AG08396 (cell line): ENCODE measurements around the gene INPP5D.

Experiments used
- DNase-seq: peaks from one replicate; pipeline ENCODE4 v3.0.0; 2012; ENCODE audit warnings: low spot score, mixed read lengths

INPP5D gene

DNA sequence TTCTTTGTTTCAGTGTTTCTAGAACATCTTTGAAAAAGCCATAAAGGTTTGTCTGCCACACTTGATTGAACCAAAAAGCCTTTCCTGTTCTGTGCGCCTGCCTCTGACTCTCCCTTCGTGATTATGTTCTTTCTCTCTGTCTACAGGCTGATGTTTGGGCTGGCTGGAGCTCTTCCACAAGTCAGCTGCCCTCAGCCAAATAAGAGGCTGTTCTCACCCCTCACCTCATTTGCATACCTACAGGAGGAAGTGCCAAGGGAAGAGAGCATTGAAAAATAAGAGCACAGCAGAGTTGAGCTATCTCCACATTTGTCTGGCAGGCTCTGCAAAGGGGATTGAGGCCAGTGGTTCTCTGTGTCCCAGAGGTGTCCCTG is 15.8 kb downstream of the INPP5D start:
- DNase-seq, result no peak

- no peak for DNase-seq
Observed at GRCh38 chr2:233076749-233077148, 16.6 kb downstream of the INPP5D start.

DNA sequence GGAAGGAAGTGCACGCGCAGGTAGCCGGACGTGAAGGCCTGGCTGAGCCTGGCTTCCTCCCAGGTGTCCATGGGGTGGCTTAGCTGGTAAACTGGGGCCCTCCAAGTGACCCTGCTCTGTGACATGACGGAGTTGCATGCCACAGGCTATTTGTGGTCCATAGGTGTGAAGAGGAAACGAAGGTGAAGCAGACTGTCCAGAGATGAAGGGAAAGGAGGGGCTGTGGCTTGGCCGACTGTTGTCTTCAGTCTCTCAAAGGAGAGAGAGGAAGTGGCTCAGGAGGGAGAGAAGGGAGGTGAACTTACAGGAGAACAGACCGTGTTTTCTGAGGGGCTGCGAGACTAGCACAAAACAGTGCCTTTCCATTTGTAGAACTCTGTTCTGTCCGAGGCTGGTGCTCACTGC is 19.3 kb downstream of the INPP5D start:
- no peak for DNase-seq

DNA sequence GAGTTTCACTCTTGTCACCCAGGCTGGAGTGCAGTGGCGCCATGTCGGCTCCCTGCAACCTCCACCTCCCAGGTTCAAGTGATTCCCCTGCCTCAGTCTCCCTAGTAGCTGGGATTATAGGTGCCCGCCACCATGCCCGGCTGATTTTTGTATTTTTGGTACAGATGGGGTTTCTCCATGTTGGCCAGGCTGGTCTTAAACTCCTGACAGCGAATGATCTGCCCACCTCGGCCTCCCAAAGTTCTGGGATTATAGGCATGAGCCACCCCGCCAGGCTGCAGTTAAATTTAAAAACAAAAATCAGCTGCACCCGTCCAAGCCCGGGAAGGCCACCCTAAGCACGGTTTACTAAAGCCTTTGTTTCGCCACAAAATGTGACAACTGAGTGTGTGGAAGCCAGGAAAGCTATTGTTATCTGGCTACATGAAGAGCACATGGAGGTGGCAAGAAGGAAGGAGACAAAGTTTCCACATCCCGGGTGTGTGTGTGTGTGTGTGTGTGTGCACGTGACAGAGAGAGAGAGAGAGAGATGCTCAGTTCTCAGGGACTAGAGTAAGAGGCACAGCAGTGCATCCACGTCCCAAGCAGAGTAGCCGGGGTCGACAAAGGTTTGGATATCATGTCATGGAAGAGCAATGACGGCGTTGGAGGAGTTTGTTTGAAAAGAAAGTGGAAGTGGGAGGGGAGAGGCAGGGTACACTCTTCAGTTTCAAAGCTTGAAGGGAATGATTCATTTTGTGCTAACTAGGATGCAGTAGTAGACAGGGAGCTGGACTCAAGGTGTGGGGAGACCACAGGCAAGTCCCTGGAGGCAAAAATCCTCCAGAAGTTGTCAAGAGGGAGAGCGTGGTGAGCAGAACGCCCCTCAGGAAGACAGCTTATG is 20.1 kb downstream of the INPP5D start:
- DNase-seq, result no peak

- DNase-seq, result no peak
Observed at GRCh38 chr2:233080836-233081229, 20.7 kb downstream of the INPP5D start.

- no peak for DNase-seq
Observed at GRCh38 chr2:233081232-233081730, 21.1 kb downstream of the INPP5D start.

- DNase-seq, result no peak
Observed at GRCh38 chr2:233081731-233082221, 21.6 kb downstream of the INPP5D start.

- no peak for DNase-seq
Observed at GRCh38 chr2:233082222-233082930, 22.2 kb downstream of the INPP5D start.

DNA sequence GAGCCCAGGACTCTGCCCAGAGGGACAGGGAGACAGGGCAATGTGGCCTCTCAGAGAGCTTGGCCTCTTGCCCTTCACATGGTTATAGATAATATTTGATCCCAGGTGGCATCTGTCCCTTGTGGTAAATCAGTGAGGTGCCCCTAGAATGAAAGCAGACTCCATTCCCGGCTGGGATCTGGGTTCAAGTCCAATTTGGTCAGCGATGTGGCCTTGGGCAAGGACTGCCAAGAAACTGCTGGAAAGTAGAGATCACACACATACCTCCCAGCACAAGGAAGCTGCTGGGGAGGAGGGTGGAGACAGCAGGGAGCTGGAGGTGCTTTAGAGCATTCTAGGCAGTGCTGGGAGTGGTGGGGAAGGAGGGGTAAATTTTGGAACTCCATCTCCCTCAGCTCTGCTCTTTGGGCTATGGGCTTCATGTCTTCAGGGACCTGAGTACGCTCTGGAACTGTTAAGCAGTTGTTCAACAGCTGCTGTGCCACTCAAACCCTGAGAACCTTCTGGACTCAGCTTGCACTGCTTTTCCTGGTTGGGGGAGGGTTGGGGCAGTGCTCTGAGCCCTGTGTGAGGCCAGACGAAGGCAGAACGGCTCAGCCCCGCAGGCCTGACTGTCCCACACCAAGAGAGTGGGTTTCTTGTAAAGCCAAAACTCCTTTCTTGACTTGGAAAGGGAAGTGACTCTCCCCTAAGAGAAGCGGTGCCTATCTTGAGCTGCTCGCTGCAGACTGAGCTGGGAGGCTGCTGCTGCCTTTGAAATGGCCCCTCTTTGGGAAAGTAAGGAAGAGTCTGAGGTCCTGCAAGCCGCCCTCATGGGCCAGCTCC is 23.0 kb downstream of the INPP5D start:
- DNase-seq, result no peak

DNA sequence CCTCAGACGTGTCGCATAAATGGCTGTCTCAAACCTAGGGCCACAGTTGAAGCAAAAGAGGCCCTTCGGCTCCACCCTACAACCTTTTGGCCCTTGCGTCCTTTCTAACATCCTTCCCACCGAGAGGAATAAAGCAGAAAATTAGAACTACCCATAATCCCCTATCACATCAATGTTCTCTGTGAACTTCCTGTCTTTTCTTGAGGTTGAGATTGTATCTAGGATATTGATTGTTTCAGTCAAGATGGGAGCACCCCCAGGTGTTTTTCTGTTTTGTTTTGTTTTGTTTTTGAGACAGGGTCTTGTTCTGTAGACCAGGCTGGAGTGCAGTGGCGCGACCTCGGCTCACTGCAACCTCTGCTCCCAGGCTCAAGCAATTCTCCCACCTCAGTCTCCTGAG is 23.6 kb downstream of the INPP5D start:
- no peak for DNase-seq

GRCh38 chr2:233084488-233084887 is 24.3 kb downstream of the INPP5D start:
- no peak for DNase-seq

- DNase-seq, result no peak
Observed at GRCh38 chr2:233085037-233085838, 25.1 kb downstream of the INPP5D start.

DNA sequence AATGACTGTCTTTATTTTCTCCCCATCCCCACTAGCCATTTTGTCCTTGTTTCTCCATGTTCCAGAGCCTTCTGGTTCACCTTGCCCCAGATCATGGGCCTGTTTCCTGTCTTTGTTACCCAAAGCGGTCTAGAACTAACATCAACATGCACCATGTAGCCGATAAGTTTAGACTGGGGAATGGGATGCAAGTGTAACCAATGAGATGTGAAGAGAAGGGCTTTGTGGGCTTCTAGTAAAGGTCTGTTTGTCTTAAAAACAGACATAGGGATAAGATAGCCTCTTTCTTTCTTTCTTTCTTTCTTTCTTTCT is 25.7 kb downstream of the INPP5D start:
- no peak for DNase-seq

GRCh38 chr2:233087713-233088112 is 27.6 kb downstream of the INPP5D start:
- DNase-seq, result no peak

DNA sequence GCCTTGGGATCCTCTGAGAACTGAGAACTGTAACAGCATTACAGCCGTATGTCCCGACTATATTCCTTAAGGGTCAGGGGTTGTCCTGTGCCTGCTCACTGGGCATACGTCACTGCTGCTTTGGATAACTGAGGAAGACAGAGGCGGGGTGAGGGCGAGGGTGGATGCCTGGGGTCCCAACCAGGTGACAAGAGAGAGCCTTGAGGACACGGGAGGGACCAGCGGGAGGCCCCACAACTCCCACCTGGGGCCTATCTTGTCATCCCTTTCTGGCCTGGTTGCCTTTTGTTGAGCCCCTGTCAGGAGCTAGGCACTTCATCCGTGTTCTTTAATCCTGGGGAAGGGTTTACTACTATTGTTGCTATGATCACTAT is 28.8 kb downstream of the INPP5D start:
- DNase-seq, result no peak

- DNase-seq, result no peak
Observed at GRCh38 chr2:233089851-233090250, 29.7 kb downstream of the INPP5D start.

DNA sequence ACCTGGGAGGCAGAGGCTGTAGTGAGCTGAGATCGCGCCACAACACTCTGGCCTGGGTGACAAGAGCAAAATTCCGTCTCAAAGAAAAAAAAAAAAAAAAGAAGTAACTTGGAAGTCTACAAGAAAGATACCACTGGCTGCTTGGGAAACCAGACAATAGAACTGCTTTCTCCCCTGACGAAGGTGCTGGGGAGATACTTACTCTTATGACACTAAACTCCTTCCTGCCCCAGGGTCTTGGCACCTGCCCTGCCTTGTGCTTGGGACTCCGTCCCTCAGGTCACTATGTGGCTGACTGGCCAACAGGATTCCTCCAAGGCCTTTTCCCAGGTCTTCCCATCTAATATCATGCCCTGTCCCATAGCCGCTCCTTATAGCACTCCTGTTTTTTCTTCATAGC is 30.7 kb downstream of the INPP5D start:
- no peak for DNase-seq

DNA sequence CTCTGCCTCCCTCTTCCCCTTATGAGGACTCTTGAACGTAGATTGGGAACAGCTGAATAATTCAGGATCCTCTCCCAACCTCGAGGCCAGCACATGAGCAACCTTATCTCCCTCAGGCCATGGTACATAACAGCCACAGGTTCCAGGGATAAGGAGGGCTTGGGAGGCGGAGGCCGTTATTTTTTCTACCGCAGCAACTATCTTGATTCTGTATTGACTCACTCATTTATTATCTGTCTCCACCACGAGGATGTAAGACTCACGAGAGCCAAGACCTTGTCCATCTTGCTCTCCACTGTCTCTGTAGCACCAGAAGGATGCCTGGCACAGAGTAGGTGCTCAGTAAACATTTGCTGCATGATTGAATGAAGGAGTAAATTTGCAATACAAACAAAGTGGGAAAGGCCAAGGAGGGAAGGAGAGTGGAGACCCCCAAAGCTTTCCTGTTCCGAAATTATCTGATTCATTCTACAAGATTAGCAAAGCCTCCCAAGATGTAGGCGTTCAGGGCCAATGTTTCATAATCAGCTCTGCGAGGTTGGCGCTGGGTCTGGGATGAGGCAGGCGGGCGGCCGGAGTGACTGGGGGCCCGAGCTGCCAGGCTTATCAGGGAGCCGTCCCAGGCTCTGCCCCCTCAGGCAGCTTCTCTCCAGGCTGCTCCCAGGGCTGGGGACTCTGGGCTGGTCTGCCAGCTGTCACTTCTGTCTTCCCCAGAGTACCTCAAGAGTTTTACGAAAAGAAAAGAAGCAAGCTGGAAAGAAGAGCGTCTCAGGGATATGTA is 31.6 kb downstream of the INPP5D start:
- DNase-seq, result no peak

DNA sequence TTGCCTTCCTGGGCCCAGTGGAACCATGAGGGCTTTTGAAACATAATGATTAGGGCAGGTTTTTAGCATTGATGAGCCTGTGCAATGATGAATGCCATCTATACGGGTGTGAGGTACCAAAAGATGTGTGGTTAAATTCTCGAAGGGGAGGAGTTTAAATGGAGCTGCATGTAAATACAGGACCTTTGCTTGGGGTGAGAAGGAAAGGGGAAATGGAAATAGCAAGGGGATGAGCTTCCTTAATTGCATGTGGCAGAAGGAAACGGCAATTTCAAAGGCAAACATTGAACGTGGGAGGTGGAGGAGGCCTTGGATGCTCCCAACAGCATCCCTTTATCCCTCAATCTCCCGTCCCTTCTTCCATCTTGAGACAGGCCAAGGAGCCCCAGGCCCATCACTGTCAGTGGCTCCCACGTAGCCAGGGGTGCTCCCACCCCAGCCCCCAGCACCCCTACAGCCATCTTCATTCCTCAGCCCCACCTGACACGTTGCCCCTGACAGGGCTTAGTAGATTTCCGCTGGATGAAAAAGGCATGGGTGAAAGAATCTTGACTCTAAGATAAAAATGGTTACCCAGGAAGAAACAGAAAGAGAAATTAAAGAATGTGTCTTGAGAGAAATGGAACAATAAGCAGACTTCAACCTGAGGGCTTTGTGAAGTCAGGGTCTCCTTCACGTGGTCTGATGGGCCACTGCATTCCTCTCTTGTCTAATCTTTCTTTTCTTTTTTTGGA is 32.5 kb downstream of the INPP5D start:
- DNase-seq, result no peak

DNA sequence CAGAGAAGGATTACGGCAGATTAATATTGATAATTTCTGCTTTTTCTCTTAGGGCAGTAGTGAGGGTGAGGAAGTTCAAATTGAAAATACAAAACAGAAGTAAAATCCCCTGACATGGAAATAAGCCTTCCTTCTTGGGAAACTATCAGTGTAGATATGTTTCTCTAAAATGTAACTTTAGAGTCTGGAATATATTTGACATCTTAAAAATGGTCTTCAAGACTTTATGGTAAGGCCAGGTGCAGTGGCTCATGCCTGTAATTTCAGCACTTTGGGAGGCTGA is 33.0 kb downstream of the INPP5D start:
- DNase-seq, result no peak
